NCI-H748 (cell line): ENCODE data around the gene TRMT44.
A peak's percentile ranks its signal among the peaks of the same experiment; 100 is the strongest.

Source experiments
- DNase-seq: peaks from one replicate; lab custom pipeline; 2025; ENCODE audit not compliant: unreplicated experiment; lab: John Stamatoyannopoulos, UW

TRMT44 gene, protein sequence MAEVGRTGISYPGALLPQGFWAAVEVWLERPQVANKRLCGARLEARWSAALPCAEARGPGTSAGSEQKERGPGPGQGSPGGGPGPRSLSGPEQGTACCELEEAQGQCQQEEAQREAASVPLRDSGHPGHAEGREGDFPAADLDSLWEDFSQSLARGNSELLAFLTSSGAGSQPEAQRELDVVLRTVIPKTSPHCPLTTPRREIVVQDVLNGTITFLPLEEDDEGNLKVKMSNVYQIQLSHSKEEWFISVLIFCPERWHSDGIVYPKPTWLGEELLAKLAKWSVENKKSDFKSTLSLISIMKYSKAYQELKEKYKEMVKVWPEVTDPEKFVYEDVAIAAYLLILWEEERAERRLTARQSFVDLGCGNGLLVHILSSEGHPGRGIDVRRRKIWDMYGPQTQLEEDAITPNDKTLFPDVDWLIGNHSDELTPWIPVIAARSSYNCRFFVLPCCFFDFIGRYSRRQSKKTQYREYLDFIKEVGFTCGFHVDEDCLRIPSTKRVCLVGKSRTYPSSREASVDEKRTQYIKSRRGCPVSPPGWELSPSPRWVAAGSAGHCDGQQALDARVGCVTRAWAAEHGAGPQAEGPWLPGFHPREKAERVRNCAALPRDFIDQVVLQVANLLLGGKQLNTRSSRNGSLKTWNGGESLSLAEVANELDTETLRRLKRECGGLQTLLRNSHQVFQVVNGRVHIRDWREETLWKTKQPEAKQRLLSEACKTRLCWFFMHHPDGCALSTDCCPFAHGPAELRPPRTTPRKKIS

GRCh38 chr4:8440492-8441311 lies at the start of gene TRMT44, which contains the start of gene ACOX3:
Gene TRMT44 (plus strand): TSS chr4:8440777. CDS start chr4:8440823, 46 bp downstream.
Gene ACOX3 (minus strand): TSS chr4:8440723. CDS start chr4:8416521, 24,202 bp downstream.
- DNase-seq = peak; percentile 81

- DNase-seq = no peak
Measured at GRCh38 chr4:8391071-8391470, 49.5 kb upstream of the TRMT44 start.

DNA sequence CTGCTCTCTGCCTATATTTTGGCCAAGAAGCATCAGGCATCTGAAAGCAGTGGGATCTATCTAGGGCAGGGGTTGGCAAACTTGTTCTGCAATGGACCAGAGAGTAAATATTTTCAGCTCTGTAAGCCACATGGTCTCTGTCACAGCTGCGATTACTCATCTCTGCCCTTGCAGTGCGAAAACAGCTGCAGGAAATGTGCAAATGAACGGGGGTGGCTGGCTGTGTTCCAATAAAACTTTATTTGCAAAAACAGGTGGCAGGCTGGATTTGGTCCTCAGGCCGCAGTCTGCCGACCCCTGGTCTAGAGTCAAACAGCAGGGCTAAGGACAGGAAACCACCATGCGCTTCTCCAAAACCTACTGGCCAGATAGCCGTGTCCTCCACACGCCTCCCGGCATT lies 48.6 kb upstream of the TRMT44 start:
- DNase-seq = no peak

DNA sequence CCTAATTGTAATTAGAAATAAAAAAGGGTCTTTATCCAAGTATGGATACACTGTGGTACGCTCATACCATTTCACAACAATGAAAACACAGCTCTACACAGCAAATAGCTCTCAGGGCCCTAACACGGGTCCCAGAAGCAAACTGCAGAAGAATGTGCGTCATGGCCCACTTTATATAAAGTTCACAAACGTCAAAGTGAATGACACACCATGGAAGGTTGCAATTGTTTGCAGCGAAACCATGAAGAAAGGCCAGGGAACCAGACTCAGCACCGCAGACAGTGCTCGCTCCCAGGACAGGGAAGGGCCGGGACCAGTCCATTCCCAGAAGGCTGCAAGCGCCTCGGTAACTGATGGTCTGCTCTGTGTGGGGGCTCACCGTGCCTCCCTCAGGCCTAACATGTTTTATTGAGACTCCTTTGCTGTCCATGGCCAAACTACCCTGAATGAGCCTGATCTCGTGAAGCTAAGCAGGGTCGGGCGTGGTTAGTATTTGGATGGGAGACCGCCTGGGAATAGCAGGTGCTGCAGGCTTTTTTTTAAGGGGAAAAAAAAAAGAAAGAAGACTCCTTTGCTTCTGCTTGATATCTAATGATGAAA lies 47.9 kb upstream of the TRMT44 start:
- DNase-seq = no peak

DNA sequence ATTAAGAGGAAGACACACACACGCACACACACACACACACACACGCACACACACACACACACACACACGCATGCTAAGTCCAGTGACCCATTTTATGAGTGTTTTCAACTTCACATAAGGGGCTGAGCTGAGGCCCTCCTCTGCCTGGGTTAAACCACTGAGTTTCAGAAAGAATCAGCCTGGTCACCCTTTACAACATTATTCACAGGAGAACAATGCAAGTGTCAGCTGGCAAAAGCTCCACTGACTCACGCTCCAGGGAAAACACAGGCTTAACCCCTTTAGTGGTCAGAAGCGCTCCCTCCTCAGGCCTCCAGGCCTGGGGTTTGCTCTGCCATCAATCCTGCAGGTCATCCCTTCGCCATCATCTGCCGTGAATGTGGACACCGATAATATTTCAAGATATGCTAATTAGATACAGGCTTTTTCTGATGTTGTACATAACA lies 47.0 kb upstream of the TRMT44 start:
- no peak for DNase-seq

DNA sequence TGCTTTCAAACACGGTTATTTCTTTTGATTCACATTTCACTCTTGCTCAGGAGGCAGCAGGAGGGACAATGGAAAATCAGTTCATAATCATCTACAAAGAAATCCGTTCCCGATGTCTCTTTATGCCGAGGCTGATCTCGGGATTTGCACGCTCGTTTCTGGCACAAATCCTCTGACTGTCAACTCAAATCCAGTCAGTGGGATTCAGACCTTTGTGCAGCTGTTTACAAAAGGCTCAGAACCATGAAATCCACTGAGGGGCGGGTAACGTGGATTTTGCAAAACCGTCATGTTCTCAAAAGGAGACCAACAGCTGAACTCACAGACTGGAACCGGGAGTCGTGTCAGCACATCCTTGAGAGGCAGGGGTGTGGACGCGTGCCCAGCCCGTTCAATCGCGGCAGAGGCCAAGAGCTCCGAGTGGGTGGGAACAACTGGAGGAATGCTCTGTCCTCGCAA lies 46.5 kb upstream of the TRMT44 start:
- DNase-seq = no peak

- no peak for DNase-seq
Measured at GRCh38 chr4:8394806-8395205, 45.8 kb upstream of the TRMT44 start.

GRCh38 chr4:8395504-8396296 lies 44.9 kb upstream of the TRMT44 start:
- DNase-seq = no peak

- DNase-seq = no peak
Measured at GRCh38 chr4:8396762-8397406, 43.7 kb upstream of the TRMT44 start.

- DNase-seq = no peak
Measured at GRCh38 chr4:8398347-8398746, 42.2 kb upstream of the TRMT44 start.

DNA sequence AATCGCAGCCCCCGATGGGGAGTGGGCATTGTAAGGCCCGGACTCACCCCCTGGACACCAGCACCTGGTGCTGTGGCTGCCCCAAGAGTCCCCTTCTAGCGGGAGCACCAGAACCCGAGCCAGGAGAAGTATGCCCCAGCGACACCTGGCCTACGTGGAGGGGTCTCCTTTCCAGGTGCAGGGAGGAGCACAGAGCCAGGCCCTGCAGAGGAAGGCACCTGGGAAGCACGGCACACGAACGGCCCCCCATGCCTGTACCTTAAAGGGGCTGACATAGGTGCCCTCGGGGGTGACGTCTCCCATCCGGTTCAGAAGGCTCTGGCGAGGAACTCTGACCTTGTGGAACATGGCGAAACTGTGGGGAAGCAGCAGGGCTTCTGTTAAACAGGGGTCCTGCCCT lies 41.3 kb upstream of the TRMT44 start:
- DNase-seq = no peak

DNA sequence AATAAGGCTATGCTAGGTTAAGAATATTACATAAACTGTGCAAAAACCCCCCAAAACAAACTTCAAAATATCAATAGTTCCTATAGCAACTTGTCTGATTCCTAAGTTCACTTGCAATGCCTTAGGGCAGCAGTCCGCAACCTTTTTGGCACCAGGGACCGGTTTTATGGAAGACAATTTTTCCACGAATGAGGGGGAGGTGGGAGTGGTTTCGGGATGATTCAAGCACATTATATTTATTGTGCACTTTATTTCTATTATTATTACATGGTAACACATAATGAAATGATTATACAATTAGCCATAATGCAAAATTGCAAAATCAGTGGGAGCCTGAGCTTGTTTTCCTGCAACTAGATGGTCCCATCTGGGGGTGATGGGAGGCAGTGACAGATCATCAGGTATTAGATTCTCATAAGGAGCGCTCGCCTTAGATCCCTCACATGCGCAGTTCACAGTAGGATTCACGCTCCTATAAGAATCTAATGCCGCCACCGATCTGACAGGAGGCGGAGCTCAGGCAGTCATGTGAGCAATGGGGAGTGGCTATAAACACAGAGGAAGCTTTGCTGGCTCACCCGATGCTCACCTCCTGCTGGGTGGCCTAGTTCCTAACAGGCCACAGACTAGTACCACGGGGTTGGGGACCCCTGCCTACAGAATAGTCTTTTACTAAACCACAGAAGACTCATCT lies 39.8 kb upstream of the TRMT44 start:
- no peak for DNase-seq

GRCh38 chr4:8401665-8402064 lies 38.9 kb upstream of the TRMT44 start:
- DNase-seq = no peak

- no peak for DNase-seq
Measured at GRCh38 chr4:8402181-8402597, 38.4 kb upstream of the TRMT44 start.

DNA sequence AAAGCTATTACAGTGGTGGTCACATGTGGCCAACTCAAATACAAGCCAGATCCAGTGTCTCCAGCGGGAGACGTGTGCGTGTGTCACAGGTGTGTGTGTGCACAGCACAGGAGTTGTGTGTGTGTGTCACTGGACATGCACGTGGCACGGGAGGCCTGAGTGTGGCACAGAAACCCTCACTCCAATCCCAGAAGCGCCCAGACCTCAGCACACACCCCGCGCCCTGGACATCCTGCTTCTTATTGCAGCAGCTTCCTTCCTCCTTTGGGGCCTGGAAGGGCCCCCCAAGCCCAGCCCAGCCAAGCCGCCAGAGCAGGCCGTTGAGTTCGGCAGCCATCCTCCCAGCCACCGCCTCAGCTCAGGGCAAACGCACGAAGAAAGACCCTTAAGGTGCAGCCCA lies 37.9 kb upstream of the TRMT44 start:
- no peak for DNase-seq

DNA sequence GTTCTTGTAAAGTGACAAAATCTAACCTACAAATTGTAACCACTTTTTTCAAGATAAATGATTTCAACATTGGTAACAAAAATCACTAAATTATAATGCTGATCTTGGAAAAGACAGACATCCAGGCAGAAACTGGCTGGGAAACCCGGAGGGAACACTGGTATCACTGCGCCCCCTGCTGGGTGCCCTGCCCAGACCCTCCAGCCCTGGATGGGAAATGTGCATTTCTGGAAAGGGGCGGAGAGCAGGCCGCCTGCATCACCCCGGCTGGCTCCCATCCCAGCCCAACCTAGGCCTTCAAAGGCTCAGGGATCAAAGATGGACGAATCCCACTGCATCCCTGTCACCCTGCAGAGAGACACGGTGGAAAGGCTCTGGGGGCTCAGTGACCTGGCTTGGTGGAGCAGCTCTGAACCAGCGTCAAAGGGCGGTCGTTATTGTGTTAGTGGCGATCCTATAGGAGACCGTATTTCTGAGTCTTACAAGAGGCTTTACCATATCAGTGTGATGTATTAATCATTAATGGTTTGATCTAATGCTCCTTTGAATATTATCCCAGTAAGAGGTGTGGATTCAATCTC lies 37.3 kb upstream of the TRMT44 start:
- DNase-seq = peak; percentile 52

DNA sequence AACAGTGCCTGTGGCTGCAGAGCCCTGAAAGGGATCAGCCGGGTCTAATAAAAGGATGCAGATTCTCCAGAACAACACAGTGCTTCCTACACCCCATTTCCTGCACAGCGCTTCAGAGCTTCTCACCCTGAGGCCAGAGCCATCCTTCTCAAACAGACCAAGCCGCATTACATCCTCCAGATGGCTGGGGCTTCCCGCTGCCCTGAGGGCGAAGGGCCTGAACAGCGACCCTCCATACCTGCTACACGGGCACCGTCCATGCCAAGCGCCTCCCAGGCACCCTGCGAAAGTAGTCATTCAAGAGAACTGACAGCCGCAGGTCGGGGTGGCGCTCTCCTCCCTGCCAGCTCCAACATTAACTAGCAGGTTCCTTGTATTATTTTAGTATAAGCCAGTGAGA lies 36.6 kb upstream of the TRMT44 start:
- DNase-seq = no peak

- no peak for DNase-seq
Measured at GRCh38 chr4:8404791-8405515, 35.6 kb upstream of the TRMT44 start.
